ENCODE measurements around the gene SPDYE3.

GRCh38 chr7:100370303-100370702, 62.8 kb downstream of the SPDYE3 start:
- TF ChIP-seq EZH2phosphoT487 (IDR thresholded peaks at IDR 0.05; ENCODE audit: borderline replicate concordance, low read length) = no peak
- TF ChIP-seq, protein P1, sequence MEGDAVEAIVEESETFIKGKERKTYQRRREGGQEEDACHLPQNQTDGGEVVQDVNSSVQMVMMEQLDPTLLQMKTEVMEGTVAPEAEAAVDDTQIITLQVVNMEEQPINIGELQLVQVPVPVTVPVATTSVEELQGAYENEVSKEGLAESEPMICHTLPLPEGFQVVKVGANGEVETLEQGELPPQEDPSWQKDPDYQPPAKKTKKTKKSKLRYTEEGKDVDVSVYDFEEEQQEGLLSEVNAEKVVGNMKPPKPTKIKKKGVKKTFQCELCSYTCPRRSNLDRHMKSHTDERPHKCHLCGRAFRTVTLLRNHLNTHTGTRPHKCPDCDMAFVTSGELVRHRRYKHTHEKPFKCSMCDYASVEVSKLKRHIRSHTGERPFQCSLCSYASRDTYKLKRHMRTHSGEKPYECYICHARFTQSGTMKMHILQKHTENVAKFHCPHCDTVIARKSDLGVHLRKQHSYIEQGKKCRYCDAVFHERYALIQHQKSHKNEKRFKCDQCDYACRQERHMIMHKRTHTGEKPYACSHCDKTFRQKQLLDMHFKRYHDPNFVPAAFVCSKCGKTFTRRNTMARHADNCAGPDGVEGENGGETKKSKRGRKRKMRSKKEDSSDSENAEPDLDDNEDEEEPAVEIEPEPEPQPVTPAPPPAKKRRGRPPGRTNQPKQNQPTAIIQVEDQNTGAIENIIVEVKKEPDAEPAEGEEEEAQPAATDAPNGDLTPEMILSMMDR (IDR thresholded peaks at IDR 0.05; ENCODE audit: low read depth, low read length, poor library complexity, severe bottlenecking) = no peak

All from DOHH2 (cell line).